ENCODE data around the gene SLC25A24. TPM values are rescaled to one million over a fixed set of nuclear protein-coding genes. Genes with fewer than 3 reads are reported as not detected.
"Not testable (repeated sequence)": the region's sequence is repeated elsewhere in the genome, so short reads cannot be mapped to it uniquely, and the experiment has no call there.

SLC25A24 gene
- total RNA-seq, 2 experiments from 2014 or later = 26.9 to 29.2 TPM

DNA sequence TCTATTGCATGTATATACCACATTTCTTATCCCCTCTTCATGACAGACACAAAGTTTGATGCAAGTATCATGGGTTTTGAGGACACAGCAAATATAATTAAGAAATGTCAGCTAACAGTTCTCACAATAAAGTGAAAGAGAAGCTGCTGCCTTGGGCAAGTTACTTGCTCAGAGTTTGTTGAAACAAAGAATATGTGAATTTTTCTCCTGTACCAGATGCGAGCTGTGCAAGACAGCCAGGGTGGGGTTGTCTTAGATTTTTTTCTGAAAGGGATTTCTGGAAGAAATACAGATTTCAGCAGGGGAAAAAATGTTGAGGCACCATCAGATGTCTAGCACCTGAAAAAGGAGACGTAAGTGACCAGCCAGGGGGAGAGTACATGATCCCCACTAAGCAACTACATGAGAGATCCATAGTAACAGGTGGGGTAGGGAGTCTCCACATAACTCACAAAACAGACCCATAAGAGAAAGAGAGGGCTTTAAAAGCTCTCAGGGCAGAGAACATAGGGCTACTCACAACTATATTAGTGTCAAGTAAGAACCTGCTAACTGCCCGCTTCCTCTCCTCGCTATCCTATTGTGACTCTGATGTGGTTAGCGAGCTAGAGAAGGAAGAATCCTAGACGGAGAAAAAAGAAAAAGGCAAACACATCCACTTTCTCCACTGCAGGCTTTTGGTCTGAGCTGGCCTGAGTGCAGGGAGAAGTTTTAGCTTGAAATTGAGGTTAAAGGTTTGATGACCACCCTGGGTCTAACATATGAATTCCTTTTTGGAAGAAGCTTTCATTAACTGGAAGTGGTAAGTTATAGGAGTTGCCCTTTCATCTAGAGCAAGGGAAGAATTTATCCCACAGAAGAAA, 16.1 kb upstream of the SLC25A24 start:
- H3K36me3 Mint-ChIP-seq (ENCODE audit: low read depth); DNase-seq; H3K4me3 Mint-ChIP-seq; H3K27ac Mint-ChIP-seq; H3K9me3 Mint-ChIP-seq (ENCODE audit: insufficient read depth); POLR2A ChIA-PET; ATAC-seq; H3K4me1 Mint-ChIP-seq (ENCODE audit: low read depth): not testable (repeated sequence)
- CTCF ChIA-PET = interaction anchor here (0.7 to 1.1 kb wide), 4 partner anchors 343 to 434 kb away, joined by 3 to 5 read pairs (median 4); partner anchors contain the start of gene EEIG2
- H3K27me3 Mint-ChIP-seq (ENCODE audit: low read depth) = peaks cover 17% of the 10 kb centered on the region

DNA sequence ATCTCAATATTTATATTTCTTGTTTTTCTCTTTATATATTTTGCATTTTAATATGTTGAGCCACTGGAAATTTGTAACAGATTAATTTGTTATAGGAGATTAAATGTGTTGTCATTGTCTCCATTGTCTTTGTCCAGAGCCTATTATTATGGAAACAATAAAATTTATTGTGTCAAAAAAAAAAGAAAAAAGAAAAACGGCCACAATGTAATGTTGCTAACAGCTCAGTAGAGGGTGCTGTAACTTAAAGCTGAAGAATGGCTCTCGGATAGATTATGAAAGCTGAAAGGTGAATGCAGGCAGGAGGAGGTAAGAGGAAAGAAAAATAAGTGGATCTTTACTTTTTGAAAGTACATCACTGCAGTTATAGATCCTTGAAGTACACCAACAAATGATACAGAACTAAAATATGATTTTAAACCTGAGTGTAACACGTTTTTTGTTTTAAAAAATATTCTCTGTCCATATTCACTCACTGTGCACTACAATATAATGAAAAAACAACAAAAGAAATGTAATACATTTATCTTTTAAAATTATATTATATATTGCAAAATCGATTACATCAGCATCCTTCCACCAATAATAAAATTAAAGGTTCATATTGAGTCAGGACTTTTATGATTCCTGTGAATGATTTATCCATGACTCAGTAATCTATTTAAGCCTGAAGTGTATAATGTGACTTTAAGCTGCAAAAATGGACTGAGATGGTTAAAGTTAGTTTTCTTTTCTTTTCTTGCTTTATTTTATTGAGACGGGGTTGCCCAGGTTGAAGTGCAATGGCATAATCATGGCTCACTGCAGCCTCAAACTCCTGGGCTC, 14.7 kb upstream of the SLC25A24 start:
- H3K36me3 Mint-ChIP-seq (ENCODE audit: low read depth); ATAC-seq; H3K4me3 Mint-ChIP-seq; POLR2A ChIA-PET; DNase-seq; H3K27ac Mint-ChIP-seq; H3K9me3 Mint-ChIP-seq (ENCODE audit: insufficient read depth); H3K4me1 Mint-ChIP-seq (ENCODE audit: low read depth): not testable (repeated sequence)
- H3K27me3 Mint-ChIP-seq (ENCODE audit: low read depth) = peaks cover 18% of the 10 kb centered on the region
- CTCF ChIA-PET = interaction anchor here (0.7 to 0.9 kb wide), 2 partner anchors 15 to 429 kb away, joined by 3 to 5 read pairs; partner anchors contain the start of gene SLC25A24

DNA sequence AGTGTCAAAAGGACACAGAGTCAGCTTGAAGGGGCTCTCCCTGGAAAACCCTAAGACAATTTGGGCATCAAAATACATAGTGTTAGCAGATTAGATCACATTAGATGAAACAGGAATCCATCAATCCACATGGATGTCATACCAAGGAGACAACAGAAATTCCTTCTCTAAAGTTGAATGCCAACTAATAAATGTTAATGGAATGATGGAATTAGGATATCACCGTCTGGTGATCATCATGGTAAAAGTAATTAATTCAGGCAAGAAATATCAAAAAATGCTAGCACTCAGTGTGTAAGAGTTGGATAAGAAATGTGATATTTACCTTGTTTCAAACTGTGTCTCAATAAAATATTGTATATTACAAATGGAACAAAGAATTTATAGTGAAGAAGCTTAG, 10.9 kb upstream of the SLC25A24 start:
- no peak overlapping the region for H3K27ac Mint-ChIP-seq
- no peaks in the 10 kb centered on the region for H3K36me3 Mint-ChIP-seq (ENCODE audit: low read depth)
- no peaks in the 10 kb centered on the region for H3K9me3 Mint-ChIP-seq (ENCODE audit: insufficient read depth)
- H3K27me3 Mint-ChIP-seq (ENCODE audit: low read depth) = peaks cover 39% of the 10 kb centered on the region
- ATAC-seq (no peak), DNase-seq (no peak)
- no peak overlapping the region for H3K4me3 Mint-ChIP-seq
- POLR2A ChIA-PET = interaction anchor here (2.7 kb wide), 1 partner anchor 11 kb away, joined by 8 read pairs; the partner anchor contains the start of gene SLC25A24
- CTCF ChIA-PET = interaction anchor here (0.6 to 1.5 kb wide), 4 partner anchors 10 to 784 kb away, joined by 3 to 4 read pairs (median 4); partner anchors contain the start of gene SLC25A24
- peaks cover 13% of the 10 kb centered on the region for H3K4me1 Mint-ChIP-seq (ENCODE audit: low read depth)

DNA sequence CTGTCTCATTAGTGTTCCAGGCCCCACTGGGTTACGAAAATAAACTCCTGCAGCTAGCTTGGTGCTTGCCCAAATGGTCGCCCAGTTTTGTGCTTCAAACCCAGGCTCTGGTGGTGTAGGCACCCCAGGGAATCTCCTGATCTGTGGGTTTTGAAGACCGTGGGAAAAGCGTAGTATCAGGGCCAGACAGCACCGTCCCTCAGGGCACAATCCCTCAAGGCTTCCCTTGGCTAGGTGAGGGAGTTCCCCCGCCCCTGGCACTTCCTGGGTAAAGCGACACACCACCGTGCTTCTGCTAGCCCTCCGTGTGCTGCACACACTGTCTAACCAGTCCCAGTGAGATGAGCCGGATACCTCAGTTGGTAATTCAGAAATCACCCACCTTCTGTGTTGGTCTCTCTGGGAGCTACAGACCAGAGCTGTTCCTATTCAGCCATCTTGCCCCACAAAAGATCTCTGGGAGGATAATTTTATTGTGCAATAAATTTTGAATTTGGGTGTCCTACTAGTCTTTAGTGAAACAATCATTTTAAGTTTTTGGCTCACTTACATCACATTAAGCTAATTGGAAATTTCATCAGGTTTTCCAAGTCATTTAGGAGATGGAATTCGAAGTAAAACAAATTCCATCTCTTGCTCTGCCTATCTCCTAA, 9.4 kb upstream of the SLC25A24 start:
- DNase-seq (peak; percentile 29), ATAC-seq (no peak)
- CTCF ChIA-PET = interaction anchor here (1.0 to 1.9 kb wide), 3 partner anchors 9 to 427 kb away, joined by 3 to 6 read pairs (median 4); partner anchors contain the start of genes EEIG2 and SLC25A24
- no peaks in the 10 kb centered on the region for H3K36me3 Mint-ChIP-seq (ENCODE audit: low read depth)
- POLR2A ChIA-PET = interaction anchor here (2.7 kb wide), 1 partner anchor 9 kb away, joined by 8 read pairs; the partner anchor contains the start of gene SLC25A24
- H3K4me3 Mint-ChIP-seq = no peak overlapping the region
- no peaks in the 10 kb centered on the region for H3K9me3 Mint-ChIP-seq (ENCODE audit: insufficient read depth)
- no peak overlapping the region for H3K27ac Mint-ChIP-seq
- peaks cover 13% of the 10 kb centered on the region for H3K4me1 Mint-ChIP-seq (ENCODE audit: low read depth)
- peaks cover 45% of the 10 kb centered on the region for H3K27me3 Mint-ChIP-seq (ENCODE audit: low read depth)

DNA sequence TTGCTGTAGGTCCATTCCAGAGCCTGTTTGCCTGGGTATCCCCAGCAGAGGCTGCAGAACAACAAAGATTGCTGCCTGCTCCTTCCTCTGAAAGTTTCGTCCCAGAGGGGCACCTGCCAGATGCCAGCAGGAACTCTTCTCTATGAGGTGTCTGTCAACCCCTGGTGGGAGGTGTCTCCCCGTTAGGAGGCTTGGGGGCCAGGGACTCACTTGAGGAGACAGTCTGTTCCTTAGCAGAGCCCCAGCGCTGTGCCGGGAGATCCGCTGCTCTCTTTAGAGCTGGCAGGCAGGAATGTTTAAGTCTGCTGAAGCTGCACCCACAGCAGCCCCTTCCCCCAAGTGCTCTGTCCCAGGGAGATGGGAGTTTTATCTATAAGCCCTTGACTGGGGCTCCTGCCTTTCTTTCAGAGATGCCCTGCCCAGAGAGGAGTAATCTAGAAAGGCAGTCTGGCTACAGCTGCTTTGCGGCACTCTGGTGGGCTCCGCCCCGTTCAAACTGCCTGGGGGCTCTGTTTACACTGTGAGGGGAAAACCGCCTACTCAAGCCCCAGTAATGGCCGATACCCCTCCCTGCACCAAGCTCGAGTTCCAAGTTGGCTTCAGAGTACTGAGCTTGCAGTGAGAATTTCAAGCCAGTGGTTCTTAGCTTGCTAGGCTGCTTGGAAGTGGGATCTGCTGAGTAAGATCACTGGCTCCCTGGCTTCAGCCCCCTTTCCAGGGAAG, 8.7 kb upstream of the SLC25A24 start:
- Mint-ChIP-seq H3K4me3 (no peak overlapping the region), H3K27ac (no peak overlapping the region), H3K4me1 (ENCODE audit: low read depth) (peaks cover 13% of the 10 kb centered on the region), H3K27me3 (ENCODE audit: low read depth) (peaks cover 46% of the 10 kb centered on the region), H3K9me3 (ENCODE audit: insufficient read depth) (no peaks in the 10 kb centered on the region), H3K36me3 (ENCODE audit: low read depth) (no peaks in the 10 kb centered on the region)
- POLR2A ChIA-PET = interaction anchor here (2.7 kb wide), 1 partner anchor 8 kb away, joined by 8 read pairs; the partner anchor contains the start of gene SLC25A24
- CTCF ChIA-PET = interaction anchor here (1.0 to 1.9 kb wide), 3 partner anchors 8 to 427 kb away, joined by 3 to 6 read pairs (median 4); partner anchors contain the start of genes EEIG2 and SLC25A24
- no peak for ATAC-seq
- DNase-seq = no peak

DNA sequence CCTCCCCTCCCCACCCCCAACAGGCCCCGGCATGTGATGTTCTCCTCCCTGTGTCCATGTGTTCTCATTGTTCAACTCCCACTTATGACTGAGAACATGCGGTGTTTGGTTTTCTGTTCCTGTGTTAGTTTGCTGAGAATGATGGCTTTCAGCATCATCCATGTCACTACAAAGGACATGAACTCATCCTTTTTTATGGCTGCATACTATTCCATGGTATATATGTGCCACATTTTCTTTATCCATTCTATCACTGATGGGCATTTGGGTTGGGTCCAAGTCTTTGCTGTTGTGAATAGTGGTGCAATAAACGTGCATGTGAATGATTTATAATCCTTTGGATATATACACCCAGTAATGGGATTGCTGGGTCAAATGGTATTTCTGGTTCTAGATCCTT, 3.4 kb upstream of the SLC25A24 start:
- H3K9me3 Mint-ChIP-seq (ENCODE audit: insufficient read depth); POLR2A ChIA-PET; DNase-seq; H3K36me3 Mint-ChIP-seq (ENCODE audit: low read depth); H3K4me3 Mint-ChIP-seq; H3K27ac Mint-ChIP-seq; CTCF ChIA-PET; ATAC-seq: not testable (repeated sequence)
- Mint-ChIP-seq H3K27me3 (ENCODE audit: low read depth) (peaks cover 38% of the 10 kb centered on the region), H3K4me1 (ENCODE audit: low read depth) (peaks cover 17% of the 10 kb centered on the region)

DNA sequence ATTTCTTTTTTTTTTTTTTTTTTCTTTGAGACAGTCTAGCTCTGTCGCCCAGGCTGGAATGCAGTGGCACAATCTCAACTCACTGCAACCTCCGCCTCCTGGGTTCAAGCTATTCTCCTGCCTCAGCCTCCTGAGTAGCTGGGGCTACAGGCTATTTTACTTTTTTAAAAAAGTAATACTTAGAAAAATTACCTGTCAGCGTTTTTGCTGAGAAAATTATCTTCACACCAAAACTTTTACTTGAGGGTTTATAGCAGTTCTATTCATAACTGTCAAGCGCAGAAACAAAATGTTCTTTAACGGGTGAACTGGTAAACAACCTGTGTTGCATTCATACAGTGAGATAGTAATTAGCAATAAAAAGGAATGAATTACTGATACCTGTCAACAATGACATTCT, 1.5 kb upstream of the SLC25A24 start:
- CTCF ChIA-PET = interaction anchor here (1.1 to 1.8 kb wide), 4 partner anchors 10 to 443 kb away, joined by 3 to 12 read pairs (median 5); partner anchors contain the start of gene EEIG2
- ATAC-seq (no peak), DNase-seq (no peak)
- no peak overlapping the region for H3K27ac Mint-ChIP-seq
- POLR2A ChIA-PET = no interaction called here
- H3K27me3 Mint-ChIP-seq (ENCODE audit: low read depth) = peaks cover 22% of the 10 kb centered on the region
- H3K9me3 Mint-ChIP-seq (ENCODE audit: insufficient read depth) = no peaks in the 10 kb centered on the region
- H3K4me3 Mint-ChIP-seq = no peak overlapping the region
- peaks cover 24% of the 10 kb centered on the region for H3K36me3 Mint-ChIP-seq (ENCODE audit: low read depth)
- peaks cover 27% of the 10 kb centered on the region for H3K4me1 Mint-ChIP-seq (ENCODE audit: low read depth)

DNA sequence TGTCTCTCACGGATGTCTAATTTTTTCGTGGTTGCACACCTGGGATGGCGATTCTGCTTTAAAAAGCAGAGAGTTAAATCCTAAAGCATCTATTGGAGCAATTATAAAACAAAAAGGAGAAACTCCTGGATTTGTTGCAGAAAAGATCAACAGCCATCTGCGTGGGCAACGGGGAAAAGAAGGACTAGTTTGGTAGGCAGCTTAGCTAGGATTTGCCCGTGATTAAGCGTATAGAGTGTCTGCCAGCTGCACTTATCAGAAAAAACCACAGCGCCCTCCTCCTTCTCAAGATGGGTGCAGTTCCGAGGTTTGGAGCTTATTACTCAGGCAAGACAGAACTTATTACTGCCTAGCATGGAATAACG, 526 bp upstream of the SLC25A24 start:
- ATAC-seq (peak; percentile 49), DNase-seq (peak; percentile 61)
- H3K4me3 Mint-ChIP-seq = peak overlapping the region; percentile 88

DNA sequence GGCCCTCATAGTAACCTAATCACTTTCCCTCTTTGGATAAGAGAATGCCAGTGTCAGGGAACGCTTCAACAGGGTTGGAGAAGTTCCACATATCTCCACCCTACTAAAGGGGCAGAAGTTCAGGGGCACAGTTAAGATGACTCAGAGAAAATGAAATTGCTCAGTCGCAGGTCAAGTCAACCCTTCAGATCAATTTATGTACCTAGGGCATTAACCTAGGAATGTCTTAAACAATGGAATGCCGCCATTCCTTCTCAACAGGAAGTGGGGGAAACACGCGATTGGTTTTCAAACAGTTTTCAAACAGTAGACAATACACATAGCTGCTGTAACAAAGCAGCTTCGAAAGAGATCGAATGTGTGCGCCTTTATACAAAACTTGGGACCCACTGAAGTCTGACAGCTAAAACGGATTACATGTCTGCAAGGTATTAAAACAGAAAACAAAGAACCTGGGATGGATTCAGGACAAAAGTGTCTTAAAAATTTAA, 897 bp downstream of the SLC25A24 start:
- no peak for ATAC-seq
- H3K27me3 Mint-ChIP-seq (ENCODE audit: low read depth) = peaks cover 10% of the 10 kb centered on the region
- CTCF ChIA-PET = interaction anchor here (1.3 to 2.5 kb wide), 2 partner anchors 15 to 361 kb away, joined by 3 to 18 read pairs; partner anchors contain the start of gene EEIG2
- no peak for DNase-seq
- peaks cover 27% of the 10 kb centered on the region for H3K4me1 Mint-ChIP-seq (ENCODE audit: low read depth)
- POLR2A ChIA-PET = interaction anchor here (1.3 to 1.5 kb wide), 3 partner anchors 307 to 493 kb away, joined by 3 to 5 read pairs (median 4); partner anchors contain the start of genes EEIG2 and PRPF38B
- H3K4me3 Mint-ChIP-seq = peak overlapping the region; percentile 88
- peak overlapping the region; percentile 87 for H3K27ac Mint-ChIP-seq
- H3K36me3 Mint-ChIP-seq (ENCODE audit: low read depth) = peaks cover 44% of the 10 kb centered on the region
- H3K9me3 Mint-ChIP-seq (ENCODE audit: insufficient read depth) = no peaks in the 10 kb centered on the region

More for the DNA sequence above, 526 bp upstream of the SLC25A24 start:
- Mint-ChIP-seq H3K27ac (peak overlapping the region; percentile 86), H3K27me3 (ENCODE audit: low read depth) (peaks cover 15% of the 10 kb centered on the region), H3K36me3 (ENCODE audit: low read depth) (peaks cover 31% of the 10 kb centered on the region), H3K9me3 (ENCODE audit: insufficient read depth) (no peaks in the 10 kb centered on the region), H3K4me1 (ENCODE audit: low read depth) (peaks cover 27% of the 10 kb centered on the region)
- ChIA-PET POLR2A (interaction anchor here (0.6 to 1.5 kb wide), 6 partner anchors 9 to 651 kb away, joined by 3 to 8 read pairs (median 4); partner anchors contain the start of genes EEIG2 and PRPF38B), CTCF (interaction anchor here (1.0 to 2.5 kb wide), 14 partner anchors 9 to 492 kb away, joined by 3 to 18 read pairs (median 5); partner anchors contain the start of genes EEIG2 and PRPF38B)

DNA sequence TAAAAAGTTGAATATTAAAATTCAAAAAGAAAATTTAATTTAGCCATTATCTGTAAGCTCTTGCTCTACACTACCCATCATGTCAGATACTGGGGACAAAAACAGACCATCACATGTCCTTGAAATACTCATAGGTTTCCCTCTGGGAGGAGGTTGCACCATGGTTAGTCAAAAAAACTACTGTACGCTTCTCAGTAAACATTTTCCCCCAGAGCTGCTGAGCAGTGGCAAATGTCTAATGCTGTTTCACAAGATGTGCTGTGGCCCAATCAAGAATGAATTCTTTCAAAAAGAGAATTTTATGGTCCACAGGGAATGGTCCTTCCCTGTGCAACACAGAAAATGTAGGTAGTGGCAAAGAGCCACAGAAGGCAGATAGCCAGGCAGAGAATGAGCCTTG, 6.1 kb downstream of the SLC25A24 start:
- H3K4me1 Mint-ChIP-seq (ENCODE audit: low read depth) = peaks cover 23% of the 10 kb centered on the region
- POLR2A ChIA-PET = no interaction called here
- no peak overlapping the region for H3K4me3 Mint-ChIP-seq
- no peak overlapping the region for H3K27ac Mint-ChIP-seq
- peaks cover 9% of the 10 kb centered on the region for H3K9me3 Mint-ChIP-seq (ENCODE audit: insufficient read depth)
- ATAC-seq = no peak
- CTCF ChIA-PET = no interaction called here
- no peak for DNase-seq
- no peaks in the 10 kb centered on the region for H3K27me3 Mint-ChIP-seq (ENCODE audit: low read depth)
- peaks cover 82% of the 10 kb centered on the region for H3K36me3 Mint-ChIP-seq (ENCODE audit: low read depth)
